Chondrocyte (in vitro differentiated cells): ENCODE measurements around the gene KRTAP12-1. TPM values are rescaled to one million over a fixed set of nuclear protein-coding genes. Genes with fewer than 3 reads are reported as not detected.
"Not testable (repeated sequence)": the region's sequence is repeated elsewhere in the genome, so short reads cannot be mapped to it uniquely, and the experiment has no call there.

Source experiments
- DNase-seq: peaks from one replicate; pipeline ENCODE4 v3.0.0; 2021; ENCODE audit warnings: mixed read lengths, low spot score
- H3K27ac Mint-ChIP-seq: one replicate; pipeline ENCODE4 v1.8.0; 2021; ENCODE audit warnings: mild to moderate bottlenecking, moderate library complexity, mixed read lengths; ENCODE audit not compliant: unreplicated experiment
- H3K27me3 Mint-ChIP-seq: 2 replicates; pipeline ENCODE4 v1.8.0; 2021; ENCODE audit warnings: low read depth, mixed read lengths
- H3K36me3 Mint-ChIP-seq: 2 replicates; pipeline ENCODE4 v1.8.0; 2021; ENCODE audit warnings: low read depth, mixed read lengths
- H3K4me1 Mint-ChIP-seq: 2 replicates; pipeline ENCODE4 v1.8.0; 2021; ENCODE audit warnings: low read depth, mild to moderate bottlenecking, mixed read lengths
- H3K4me3 Mint-ChIP-seq: one replicate; pipeline ENCODE4 v1.8.0; 2021; ENCODE audit warnings: mild to moderate bottlenecking, moderate library complexity, mixed read lengths; ENCODE audit not compliant: unreplicated experiment
- H3K9me3 Mint-ChIP-seq: 2 replicates; pipeline ENCODE4 v1.8.0; 2021; ENCODE audit warnings: low read depth, mixed read lengths
- CTCF ChIP-seq: fragments of 200-600 bp; sonication (generic); IDR thresholded peaks from 2 replicates; pipeline ENCODE4 v1.5.0; 2021; ENCODE audit warnings: antibody characterized with exemption, mild to moderate bottlenecking, moderate library complexity
- total RNA-seq: library from RNA; stranded (reverse); gene quantifications from 3 replicates; pipeline ENCODE4 v1.2.1, GENCODE V29; 2021

The KRTAP12-1 gene
- total RNA-seq, 1 donor from 2014 or later: not detected

DNA sequence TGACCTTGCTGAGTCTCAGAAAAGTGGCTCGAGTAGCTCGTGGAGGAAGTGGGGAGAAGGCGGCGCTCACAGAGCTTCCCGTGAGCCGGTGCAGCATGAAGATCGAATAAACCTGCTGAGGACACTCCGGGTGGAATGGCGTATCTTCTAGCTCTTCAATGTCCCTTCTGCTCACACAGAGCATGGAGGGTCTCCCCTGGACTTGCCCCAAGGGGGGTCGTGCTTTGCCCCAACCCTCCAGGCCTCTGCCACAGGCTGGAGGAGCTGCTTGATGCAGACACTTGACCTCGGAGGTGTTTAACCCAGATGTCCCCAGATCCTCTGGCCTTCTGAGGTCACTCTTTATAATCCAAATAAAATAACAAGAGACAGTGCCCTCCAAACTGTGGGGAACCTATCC, 12.8 kb upstream of the KRTAP12-1 start:
- Mint-ChIP-seq H3K4me3 (no peak overlapping the region), H3K27me3 (peaks cover 53% of the 10 kb centered on the region), H3K36me3 (peaks cover 5% of the 10 kb centered on the region), H3K9me3 (peaks cover 19% of the 10 kb centered on the region), H3K4me1 (peaks cover 17% of the 10 kb centered on the region), H3K27ac (no peak overlapping the region)
- no peak for DNase-seq
- TF ChIP-seq CTCF: no peak

GRCh38 chr21:44692798-44693512, 11.0 kb upstream of the KRTAP12-1 start:
- H3K4me1 Mint-ChIP-seq: peaks cover 9% of the 10 kb centered on the region
- peaks cover 48% of the 10 kb centered on the region for H3K27me3 Mint-ChIP-seq
- no peak overlapping the region for H3K27ac Mint-ChIP-seq
- DNase-seq: no peak
- H3K36me3 Mint-ChIP-seq: peaks cover 5% of the 10 kb centered on the region
- H3K4me3 Mint-ChIP-seq: no peak overlapping the region
- TF ChIP-seq CTCF: no peak
- H3K9me3 Mint-ChIP-seq: peaks cover 19% of the 10 kb centered on the region

GRCh38 chr21:44691686-44692085, 9.7 kb upstream of the KRTAP12-1 start:
- Mint-ChIP-seq H3K27ac (no peak overlapping the region), H3K27me3 (peaks cover 50% of the 10 kb centered on the region), H3K36me3 (peaks cover 5% of the 10 kb centered on the region), H3K4me3 (no peak overlapping the region), H3K9me3 (peaks cover 19% of the 10 kb centered on the region), H3K4me1 (peaks cover under 1% of the 10 kb centered on the region)
- DNase-seq: no peak
- no peak for TF ChIP-seq CTCF

DNA sequence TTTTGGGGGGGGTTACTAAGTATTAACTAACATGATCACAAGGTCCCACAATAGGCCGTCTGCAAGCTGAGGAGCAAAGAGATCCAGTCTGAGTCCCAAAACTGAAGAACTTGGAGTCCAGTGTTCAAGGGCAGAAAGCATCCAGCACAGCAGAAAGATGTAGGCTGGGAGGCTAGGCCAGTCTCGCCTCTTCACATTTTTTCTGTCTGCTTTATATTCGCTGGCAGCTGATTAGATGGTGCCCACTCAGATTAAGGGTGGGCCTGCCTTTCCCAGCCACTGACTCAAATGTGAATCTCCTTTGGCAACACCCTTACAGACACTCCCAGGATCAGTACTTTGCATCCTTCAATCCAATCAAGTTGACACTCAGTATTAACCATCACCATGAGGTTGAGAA, 7.8 kb upstream of the KRTAP12-1 start:
- H3K36me3 Mint-ChIP-seq, H3K27ac Mint-ChIP-seq, H3K4me1 Mint-ChIP-seq, H3K4me3 Mint-ChIP-seq, DNase-seq: not testable (repeated sequence)
- Mint-ChIP-seq H3K9me3 (peaks cover 19% of the 10 kb centered on the region), H3K27me3 (peaks cover 48% of the 10 kb centered on the region)

GRCh38 chr21:44687671-44688070, 5.7 kb upstream of the KRTAP12-1 start:
- H3K27ac Mint-ChIP-seq: no peak overlapping the region
- H3K9me3 Mint-ChIP-seq: peaks cover 4% of the 10 kb centered on the region
- H3K36me3 Mint-ChIP-seq: peaks cover 4% of the 10 kb centered on the region
- DNase-seq: no peak
- TF ChIP-seq CTCF: no peak
- H3K27me3 Mint-ChIP-seq: peaks cover 63% of the 10 kb centered on the region
- H3K4me1 Mint-ChIP-seq: no peaks in the 10 kb centered on the region
- H3K4me3 Mint-ChIP-seq: no peak overlapping the region
